Measurements from ENCODE around the gene TMEM63B. TPM values are rescaled to one million over a fixed set of nuclear protein-coding genes. Genes with fewer than 3 reads are reported as not detected.

The TMEM63B gene
- total and polyA plus RNA-seq, 2 of the 8 experiments (the other 6 are each of a cell fraction or from before 2014, with no cell fraction given): 61.1 to 96.8 TPM

GRCh38 chr6:44149369-44150012 lies 22.1 kb downstream of the TMEM63B start:
- no peak overlapping the region for H3K18ac ChIP-seq (ENCODE audit: extremely low read depth, low read length)
- peaks cover 2 to 3% of the 10 kb centered on the region in 2 experiments for H4K20me1 ChIP-seq (replicated peaks in 1 of 2; ENCODE audit: control insufficient read depth in 1 of 2, insufficient read depth in 2 of 2, low read length in 2 of 2)
- H2BK120ac ChIP-seq (replicated peaks; ENCODE audit: low read depth, low read length): no peak overlapping the region
- no peak overlapping the region for H4K91ac ChIP-seq (replicated peaks; ENCODE audit: insufficient read length, low read length)
- H2BK12ac ChIP-seq (ENCODE audit: low read depth, low read length): no peak overlapping the region
- no peak overlapping the region for H3K14ac ChIP-seq (ENCODE audit: insufficient read length)
- FAIRE-seq (no peak), DNase-seq (ENCODE audit: low read depth in 1 of 2, low spot score in 2 of 2) (no peak)
- H3K79me2 ChIP-seq (ENCODE audit: control insufficient read depth in 1 of 2, insufficient read depth in 2 of 2, low read length in 2 of 2): no peaks in the 10 kb centered on the region
- WGBS, 2 experiments (ENCODE audit: extremely low coverage in 1 of 2, insufficient coverage in 1 of 2, insufficient read length in 1 of 2, insufficient replicate concordance in 2 of 2, low coverage in 1 of 2, low lambda C conversion rate in 2 of 2, missing lambda C conversion rate in 1 of 2): 89% methylated on average over 7 of the region's 7 CpGs; no CpG with 5 or more reads in 1 of the 2 experiments
- H2BK15ac ChIP-seq (ENCODE audit: low read length): no peak overlapping the region
- H2BK5ac ChIP-seq (ENCODE audit: low read depth, low read length): no peak overlapping the region
- H3K4me2 ChIP-seq (ENCODE audit: insufficient read depth in 1 of 2, low read depth in 2 of 2, low read length in 2 of 2): no peak overlapping the region
- no peak overlapping the region for H3K27ac ChIP-seq (ENCODE audit: low read depth, low read length)
- H3K4me3 ChIP-seq (ENCODE audit: extremely low read depth in 1 of 4, insufficient read depth in 2 of 4, low read depth in 3 of 4, low read length in 4 of 4): no peak overlapping the region
- H4K8ac ChIP-seq (ENCODE audit: extremely low read depth, insufficient read depth, low read length): no peak overlapping the region
- no peaks in the 10 kb centered on the region for H3K79me1 ChIP-seq (ENCODE audit: low read depth, low read length)
- H3K9me3 ChIP-seq (ENCODE audit: insufficient read depth in 2 of 2, low read depth in 1 of 2, low read length in 1 of 2): no peaks in the 10 kb centered on the region
- H2AK5ac ChIP-seq (ENCODE audit: low read depth, low read length): no peak overlapping the region
- no peak overlapping the region for H3K56ac ChIP-seq (replicated peaks; ENCODE audit: insufficient read length, low read depth, low read length)
- no peaks in the 10 kb centered on the region for H3K27me3 ChIP-seq (replicated peaks in 1 of 4; ENCODE audit: control insufficient read depth in 3 of 4, extremely low read depth in 1 of 4, insufficient read depth in 3 of 4, low read length in 3 of 4)
- H3K23ac ChIP-seq (ENCODE audit: insufficient read length): no peak overlapping the region
- H3K4ac ChIP-seq (replicated peaks; ENCODE audit: insufficient read length, low read depth, low read length): no peak overlapping the region
- H4K5ac ChIP-seq (ENCODE audit: insufficient read length, low read depth, low read length): no peak overlapping the region
- H2AFZ ChIP-seq (ENCODE audit: low read length): no peak overlapping the region
- no peak overlapping the region for H2BK20ac ChIP-seq (ENCODE audit: low read length)
- POLR2A ChIA-PET (ENCODE audit: partially characterized antibody): interaction anchor here (1.1 to 1.4 kb wide), 3 partner anchors 51 to 107 kb away, joined by 3 to 6 read pairs (median 3); no protein-coding TSS in a partner anchor
- CTCF ChIA-PET (ENCODE audit: partially characterized antibody): interaction anchor here (1.0 to 3.0 kb wide), 8 partner anchors 14 to 190 kb away, joined by 3 to 28 read pairs (median 7); no protein-coding TSS in a partner anchor
- H3K4me1 ChIP-seq (replicated peaks in 1 of 4; ENCODE audit: control insufficient read depth in 3 of 4, insufficient read depth in 4 of 4, low read length in 3 of 4): peaks cover 0 to 3% (median under 1%) of the 10 kb centered on the region in 4 experiments; a peak in 2 of 7 replicates
- H3K9ac ChIP-seq (replicated peaks in 1 of 4; ENCODE audit: extremely low read depth in 1 of 4, low read depth in 3 of 4, low read length in 3 of 4): no peak overlapping the region
- H3K23me2 ChIP-seq (ENCODE audit: low read depth, low read length): no peaks in the 10 kb centered on the region
- peaks cover 10 to 32% (median 27%) of the 10 kb centered on the region in 4 experiments; a peak in 7 of 8 replicates for H3K36me3 ChIP-seq (ENCODE audit: control insufficient read depth in 2 of 4, insufficient read depth in 4 of 4, low read length in 3 of 4)
- TF ChIP-seq ATF3 (IDR thresholded peaks at IDR 0.05; ENCODE audit: insufficient read depth, low read depth, low read length) (no peak), ASH2L (IDR thresholded peaks at IDR 0.05; ENCODE audit: low read length) (no peak), POLR2AphosphoS5 (IDR thresholded peaks at IDR 0.05; ENCODE audit: low read depth, low read length) (no peak), NANOG (IDR thresholded peaks at IDR 0.05; ENCODE audit: insufficient read depth, low read depth, low read length, poor library complexity, severe bottlenecking) (no peak), SP2 (IDR thresholded peaks at IDR 0.05; ENCODE audit: low read length) (no peak), CEBPB (IDR thresholded peaks at IDR 0.05; ENCODE audit: low read depth, low read length) (no peak), SIRT6 (IDR thresholded peaks at IDR 0.05; ENCODE audit: low read length) (no peak), TAF7 (optimal IDR thresholded peaks at IDR 0.05; ENCODE audit: borderline replicate concordance, low read depth, low read length) (no peak), GTF2F1 (IDR thresholded peaks at IDR 0.05; ENCODE audit: borderline replicate concordance, low read depth, low read length) (no peak), BRCA1 (IDR thresholded peaks at IDR 0.05; ENCODE audit: low read depth, low read length) (no peak), RXRA (IDR thresholded peaks at IDR 0.05; ENCODE audit: insufficient read depth, low read depth, low read length) (no peak)

Measured in H1 (cell line).